A549 (cell line): ENCODE results near the gene FOSL2.
A peak's percentile ranks its signal among the peaks of the same experiment; 100 is the strongest.

Experiments used
- ESRRA ChIP-seq: fragments of 150-350 bp; IDR thresholded peaks from 2 replicates; pipeline ENCODE4 v1.6.1; 2014; ENCODE audit warnings: mild to moderate bottlenecking, low read length, borderline replicate concordance
- GATA3 ChIP-seq: IDR thresholded peaks from 2 replicates; pipeline ENCODE4 v1.6.1; 2012; ENCODE audit warnings: borderline replicate concordance
- KDM5A ChIP-seq: fragments of 200-600 bp; sonication (generic); IDR thresholded peaks from 2 replicates; pipeline ENCODE4 v1.6.1; 2016; ENCODE audit warnings: antibody characterized with exemption, mild to moderate bottlenecking
- MYC ChIP-seq: IDR thresholded peaks from 2 replicates; pipeline ENCODE4 v1.6.1; 2012; ENCODE audit warnings: mild to moderate bottlenecking, inconsistent platforms, low read length, improper control_type of control experiment, borderline replicate concordance
- TF ChIP-seq, protein P1 (sequence below): fragments of >200 bp; sonication (Bioruptor Twin); formaldehyde crosslinking; IDR thresholded peaks from 3 replicates; pipeline ENCODE4 v1.5.1; 2016

DNA sequence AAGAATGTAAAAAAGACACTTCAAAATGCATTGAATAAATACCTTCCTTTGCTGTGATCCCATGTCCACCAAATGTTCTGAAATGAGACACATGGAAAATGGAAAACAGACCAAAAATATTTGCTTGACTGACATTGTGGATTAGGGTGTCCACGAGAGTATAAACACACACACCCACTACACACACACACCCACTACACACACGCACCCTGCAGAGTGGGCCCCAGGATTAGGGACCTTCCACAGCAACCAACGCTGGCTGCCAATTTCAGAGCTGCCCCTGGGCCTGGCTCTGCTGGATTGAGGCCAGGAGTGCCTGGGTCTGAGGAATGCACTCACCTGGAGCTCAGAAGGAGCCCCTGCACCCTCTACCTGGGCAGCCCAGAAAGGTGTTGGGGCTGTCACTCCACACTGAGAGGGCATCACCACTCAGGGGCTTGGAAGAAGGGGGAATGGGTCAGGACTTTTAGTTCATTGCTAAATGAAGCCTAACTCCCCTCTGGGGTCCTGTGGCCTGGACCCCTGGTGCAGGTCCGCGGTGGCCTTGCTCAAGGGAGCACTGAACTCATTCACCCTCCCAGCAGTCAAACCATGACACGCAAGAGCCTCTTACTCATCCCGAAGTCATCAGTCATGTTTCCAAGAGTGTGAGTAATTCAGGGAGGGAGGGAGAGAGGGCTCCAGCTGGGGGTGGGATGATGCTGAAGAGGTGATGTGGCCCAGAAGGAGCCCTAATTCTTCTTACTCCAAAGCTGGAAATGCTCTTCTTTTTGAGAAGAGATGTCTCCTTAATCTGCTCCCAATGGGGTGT, 53.0 kb downstream of the FOSL2 start:
- TF ChIP-seq, protein P1, sequence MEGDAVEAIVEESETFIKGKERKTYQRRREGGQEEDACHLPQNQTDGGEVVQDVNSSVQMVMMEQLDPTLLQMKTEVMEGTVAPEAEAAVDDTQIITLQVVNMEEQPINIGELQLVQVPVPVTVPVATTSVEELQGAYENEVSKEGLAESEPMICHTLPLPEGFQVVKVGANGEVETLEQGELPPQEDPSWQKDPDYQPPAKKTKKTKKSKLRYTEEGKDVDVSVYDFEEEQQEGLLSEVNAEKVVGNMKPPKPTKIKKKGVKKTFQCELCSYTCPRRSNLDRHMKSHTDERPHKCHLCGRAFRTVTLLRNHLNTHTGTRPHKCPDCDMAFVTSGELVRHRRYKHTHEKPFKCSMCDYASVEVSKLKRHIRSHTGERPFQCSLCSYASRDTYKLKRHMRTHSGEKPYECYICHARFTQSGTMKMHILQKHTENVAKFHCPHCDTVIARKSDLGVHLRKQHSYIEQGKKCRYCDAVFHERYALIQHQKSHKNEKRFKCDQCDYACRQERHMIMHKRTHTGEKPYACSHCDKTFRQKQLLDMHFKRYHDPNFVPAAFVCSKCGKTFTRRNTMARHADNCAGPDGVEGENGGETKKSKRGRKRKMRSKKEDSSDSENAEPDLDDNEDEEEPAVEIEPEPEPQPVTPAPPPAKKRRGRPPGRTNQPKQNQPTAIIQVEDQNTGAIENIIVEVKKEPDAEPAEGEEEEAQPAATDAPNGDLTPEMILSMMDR: no peak
- no peak for TF ChIP-seq MYC
- no peak for TF ChIP-seq ESRRA
- TF ChIP-seq KDM5A: no peak
- TF ChIP-seq GATA3: peak; percentile 68; the same call in 1 of the 2 replicates
